HepG2 (cell line): ENCODE data around the gene SKP2. TPM values are rescaled to one million over a fixed set of nuclear protein-coding genes. Genes with fewer than 3 reads are reported as not detected.

ENCODE experiments used
- ATAC-seq: fragments of 200-7000 bp; cut with Tn5 transposase; 3 replicates; pipeline ENCODE4 v1.9.1; 2020; ENCODE audit warnings: mild to moderate bottlenecking, moderate library complexity
- BruUV-seq: library from RNA; stranded (reverse); fragments of 400-500 nt; replicated peaks from 2 replicates; lab custom pipeline; 2021; lab: Mats Ljungman, UMichigan
- CTCF ChIA-PET: fragments of 300-600 bp; formaldehyde crosslinking; extraction: SDS; loops from one replicate; lab custom pipeline; 2021; ENCODE audit warnings: low total read pairs, inconsistent platforms, low intra/inter-chr PET ratio; lab: Yijun Ruan, JAX
- POLR2A ChIA-PET: fragments of 350-600 bp; sonication (Branson Sonifier 250); formaldehyde crosslinking; loops from one replicate; lab custom pipeline; 2020; ENCODE audit warnings: antibody characterized with exemption, inconsistent platforms; lab: Yijun Ruan, JAX
- DNase-seq: peaks from one replicate; pipeline ENCODE4 v3.0.0-alpha.2; 2015; ENCODE audit warnings: low spot score
- FAIRE-seq: peaks from 3 replicates; lab custom pipeline; 2011; peaks lifted over from hg19 to GRCh38; lab: Jason Lieb, UNC
- H2AFZ ChIP-seq: one replicate; pipeline ENCODE4 v1.6.1; 2011; ENCODE audit warnings: low read length, inconsistent platforms
- H3K27ac ChIP-seq: fragments of 300-600 bp; 3 replicates; pipeline ENCODE4 v1.8.0; 2011; ENCODE audit warnings: mixed run types, mild to moderate bottlenecking, mixed read lengths, low read length, inconsistent platforms; ENCODE audit not compliant: insufficient read depth; ENCODE audit errors: extremely low read length
- H3K27me3 ChIP-seq, 2 experiments: fragments of 200-600 bp in 1 of 2; 2 replicates in 1 of 2; 3 replicates in 1 of 2; pipeline versions ENCODE4 v1.6.0 to v1.8.0; 2011; ENCODE audit warnings: low read length in 2 of 2, mild to moderate bottlenecking in 2 of 2, moderate library complexity in 2 of 2, inconsistent platforms in 1 of 2; ENCODE audit not compliant: insufficient read depth in 2 of 2, control insufficient read depth in 1 of 2
- H3K36me3 ChIP-seq, 2 experiments: fragments of 200-600 bp in 1 of 2; replicated peaks in 1 of 2; 2 replicates in 1 of 2; 3 replicates in 1 of 2; pipeline versions ENCODE4 v1.5.1 to v1.8.0; 2011; ENCODE audit warnings: low read length in 2 of 2, inconsistent platforms in 1 of 2; ENCODE audit not compliant: insufficient read depth in 2 of 2, control insufficient read depth in 1 of 2
- H3K4me1 ChIP-seq: 2 replicates; pipeline ENCODE4 v1.5.1; 2012; ENCODE audit warnings: low read length, inconsistent platforms; ENCODE audit not compliant: insufficient read depth
- H3K4me2 ChIP-seq: 2 replicates; pipeline ENCODE4 v1.6.0; 2011; ENCODE audit warnings: low read depth, low read length, inconsistent platforms
- H3K4me3 ChIP-seq, 3 experiments: fragments of 200-600 bp in 1 of 3; sonication (generic), shearing (Covaris generic) in 1 of 3; replicated peaks in 1 of 3; 2 replicates each; pipeline ENCODE4 v1.5.1; 2011 to 2016; ENCODE audit warnings: low read length in 3 of 3, inconsistent platforms in 2 of 3, low read depth in 2 of 3, mild to moderate bottlenecking in 2 of 3, control low read depth in 1 of 3, mixed read lengths in 1 of 3; ENCODE audit not compliant: insufficient read depth in 1 of 3
- H3K79me2 ChIP-seq: one replicate; pipeline ENCODE4 v1.6.1; 2011; ENCODE audit warnings: low read length, inconsistent platforms; ENCODE audit not compliant: insufficient read depth
- H3K9ac ChIP-seq: 2 replicates; pipeline ENCODE4 v1.6.0; 2011; ENCODE audit warnings: mild to moderate bottlenecking, low read depth, low read length, inconsistent platforms; ENCODE audit not compliant: insufficient read depth
- H3K9me3 ChIP-seq: 2 replicates; pipeline ENCODE4 v1.5.1; 2012; ENCODE audit warnings: mild to moderate bottlenecking, low read length
- H4K20me1 ChIP-seq: 2 replicates; pipeline ENCODE4 v1.6.0; 2011; ENCODE audit warnings: inconsistent platforms, mild to moderate bottlenecking, low read length, moderate library complexity; ENCODE audit not compliant: insufficient read depth
- MAFK ChIP-seq, 2 experiments: IDR thresholded peaks in 1 of 2; conservative IDR thresholded peaks in 1 of 2; 2 replicates each; pipeline ENCODE4 v1.6.1; 2011; ENCODE audit warnings: improper control_type of control experiment in 2 of 2, low read length in 2 of 2
- PHF20 ChIP-seq: sonication (generic); formaldehyde crosslinking; IDR thresholded peaks from 2 replicates; pipeline ENCODE4 v1.5.0; 2020; ENCODE audit warnings: mild to moderate bottlenecking, missing genetic modification reagents
- PHF5A ChIP-seq: IDR thresholded peaks from one replicate; pipeline ENCODE4 v1.6.1; 2018; ENCODE audit warnings: low read depth, missing genetic modification reagents; ENCODE audit not compliant: unreplicated experiment
- RELA ChIP-seq: sonication (generic); formaldehyde crosslinking; IDR thresholded peaks from 2 replicates; pipeline ENCODE4 v1.4.0; 2020; ENCODE audit warnings: missing genetic modification reagents
- ZBTB10 ChIP-seq: sonication (generic); formaldehyde crosslinking; IDR thresholded peaks from 2 replicates; pipeline ENCODE4 v1.4.0; 2020; ENCODE audit warnings: missing genetic modification reagents, borderline replicate concordance
- ZBTB20 ChIP-seq: sonication (generic); formaldehyde crosslinking; IDR thresholded peaks from 2 replicates; pipeline ENCODE4 v1.8.1; 2023; ENCODE audit warnings: missing genetic modification reagents, low read depth, mild to moderate bottlenecking, borderline replicate concordance
- ZBTB39 ChIP-seq: sonication (generic); formaldehyde crosslinking; IDR thresholded peaks from 2 replicates; pipeline ENCODE4 v1.5.0; 2020; ENCODE audit warnings: missing genetic modification reagents
- ZNF318 ChIP-seq: sonication (generic); formaldehyde crosslinking; IDR thresholded peaks from 2 replicates; pipeline ENCODE4 v1.4.0; 2020; ENCODE audit warnings: mild to moderate bottlenecking, missing genetic modification reagents
- ZSCAN30 ChIP-seq: sonication (generic); formaldehyde crosslinking; IDR thresholded peaks from 2 replicates; pipeline ENCODE4 v1.5.0; 2020; ENCODE audit warnings: mild to moderate bottlenecking, missing genetic modification reagents
- WGBS: methylation state at CpG from one replicate; pipeline ENCODE4 v1.1.6; 2017; ENCODE audit warnings: low lambda C conversion rate; 5-methylcytosine and 5-hydroxymethylcytosine counted together
- in situ Hi-C: cut with HindIII; loops from 2 replicates; pipeline ENCODE4 v1.10.0; 2017; ENCODE audit warnings: low pct_unique_long_range_greater_than_20kb; ENCODE audit not compliant: extremely low pct_ligation_motif_present
- intact Hi-C: fragments of 100-400 bp; cut with micrococcal nuclease; formaldehyde crosslinking; loops from one replicate; pipeline ENCODE4 v1.10.0; 2022; ENCODE audit not compliant: unreplicated experiment
- polyA plus RNA-seq, 8 experiments: library from polyadenylated mRNA; depleted of rRNA in 3 of 8; stranded (reverse) in 7 of 8; unstranded in 1 of 8; fragments of >200 nt; fragmentation: Illumina TruSeq in 4 of 8; extraction: Trizol in 4 of 8; gene quantifications; 2 replicates each; pipeline versions ENCODE4 v1.2.1 to v1.2.3, GENCODE V29; 2011 to 2016; ENCODE audit warnings: low read depth in 4 of 8, missing spikeins in 1 of 8, mixed read lengths in 1 of 8; ENCODE audit not compliant: insufficient read depth in 1 of 8
- total RNA-seq, 5 experiments: library from RNA; depleted of rRNA; stranded (reverse); fragments of >200 nt; fragmentation: Illumina TruSeq; extraction: Trizol; gene quantifications; 2 replicates each; pipeline ENCODE4 v1.2.3, GENCODE V29; 2016; ENCODE audit warnings: low read depth in 1 of 5

SKP2 gene
- total and polyA plus RNA-seq, 2 of the 13 experiments (the other 11 are each of a cell fraction or from before 2014, with no cell fraction given): 29.6 to 84.1 TPM

- TF ChIP-seq ZBTB39 (CRISPR knock-in tag) (no peak), PHF20 (CRISPR knock-in tag) (no peak), ZSCAN30 (CRISPR knock-in tag) (no peak), ZBTB10 (CRISPR knock-in tag) (no peak), RELA (CRISPR knock-in tag) (no peak), ZBTB20 (CRISPR knock-in tag) (no peak)
Measured at GRCh38 chr5:36156121-36156601, 4.2 kb downstream of the SKP2 start (continued).

GRCh38 chr5:36156619-36157018, 4.7 kb downstream of the SKP2 start:
- no peak overlapping the region for H3K9ac ChIP-seq
- intact Hi-C loops: loop anchor here (10.0 kb wide), 1 partner anchor 718 kb away; the partner anchor contains the start of gene NIPBL
- ATAC-seq (no peak), DNase-seq (peak; percentile 29), FAIRE-seq (no peak)
- no peak overlapping the region for H3K4me3 ChIP-seq
- ChIA-PET POLR2A (no interaction called here), CTCF (no interaction called here)
- peaks cover 55% of the 10 kb centered on the region for H3K79me2 ChIP-seq
- H3K9me3 ChIP-seq: no peaks in the 10 kb centered on the region
- H3K36me3 ChIP-seq: peaks cover 17 to 67% of the 10 kb centered on the region in 2 experiments
- H3K4me2 ChIP-seq: peak overlapping the region; percentile 32; the same call in 1 of the 2 replicates
- no peaks in the 10 kb centered on the region; the same call in 1 of the 2 replicates for H4K20me1 ChIP-seq
- no peaks in the 10 kb centered on the region; a peak in 1 of 5 replicates for H3K27me3 ChIP-seq
- WGBS: 50% methylated on average over 1 of the region's 1 CpG
- no peak overlapping the region for H2AFZ ChIP-seq
- H3K27ac ChIP-seq: peak overlapping the region; percentile 29
- in situ Hi-C loops: no loop called here
- BruUV-seq: no TSS peak
- peaks cover 86% of the 10 kb centered on the region for H3K4me1 ChIP-seq
- TF ChIP-seq PHF5A (no peak), MAFK (conservative IDR thresholded peaks at IDR 0.05 in 1 of 2, IDR thresholded peaks at IDR 0.05 in 1 of 2; ENCODE audit: low read length in 2 of 2) (peak in 1 of 2 experiments; percentile 76; a peak in 2 of 4 replicates), ZNF318 (no peak)
